HPDE6-E6E7 (cell line): ENCODE measurements around the gene DNMBP.
"Not testable (repeated sequence)": the region's sequence is repeated elsewhere in the genome, so short reads cannot be mapped to it uniquely, and the experiment has no call there.

Experiments used
- DNase-seq: peaks from one replicate; pipeline ENCODE4 v3.0.0; 2011; ENCODE audit warnings: missing footprints; ENCODE audit errors: extremely low spot score

Gene DNMBP

DNA sequence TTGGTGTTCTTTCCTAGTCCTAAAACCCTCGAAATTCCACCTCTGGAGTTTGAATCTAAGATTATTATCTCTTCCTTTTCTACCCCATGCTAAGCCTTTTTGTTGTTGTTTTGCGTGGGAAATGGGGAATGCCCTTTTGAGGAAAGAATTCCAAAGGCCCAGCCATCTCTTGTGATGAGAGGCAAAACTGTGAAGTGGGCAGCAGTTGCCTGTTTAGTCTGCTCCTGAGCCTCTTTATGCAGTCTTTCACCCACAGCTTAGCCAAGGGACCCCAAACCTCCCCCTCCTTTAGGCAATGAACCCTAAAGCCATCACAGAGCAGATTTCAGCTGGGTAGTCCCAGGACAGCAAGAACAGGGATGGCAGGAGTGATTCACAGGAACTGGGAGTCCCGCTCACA, 95.5 kb downstream of the DNMBP start:
- no peak for DNase-seq

DNA sequence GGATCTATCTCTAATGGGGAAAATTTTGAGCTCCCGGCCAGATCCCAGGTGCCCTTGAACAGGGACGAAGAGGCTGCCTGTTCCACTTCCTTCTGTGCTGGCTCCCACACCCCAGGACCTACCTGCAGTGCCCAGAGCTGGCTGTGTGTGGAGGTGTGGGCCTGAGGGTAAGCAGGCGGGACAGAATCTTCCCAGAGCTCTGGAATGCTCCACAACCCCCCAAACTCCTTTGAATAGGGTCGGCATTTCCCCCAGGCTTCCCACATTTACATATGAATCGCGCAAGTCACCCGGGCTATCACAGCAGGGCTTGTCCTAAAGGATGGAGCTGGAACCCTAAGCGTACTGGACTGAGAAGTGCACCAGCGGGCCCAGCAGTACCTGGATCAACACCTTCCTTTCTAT, 95.9 kb downstream of the DNMBP start:
- DNase-seq = no peak

DNA sequence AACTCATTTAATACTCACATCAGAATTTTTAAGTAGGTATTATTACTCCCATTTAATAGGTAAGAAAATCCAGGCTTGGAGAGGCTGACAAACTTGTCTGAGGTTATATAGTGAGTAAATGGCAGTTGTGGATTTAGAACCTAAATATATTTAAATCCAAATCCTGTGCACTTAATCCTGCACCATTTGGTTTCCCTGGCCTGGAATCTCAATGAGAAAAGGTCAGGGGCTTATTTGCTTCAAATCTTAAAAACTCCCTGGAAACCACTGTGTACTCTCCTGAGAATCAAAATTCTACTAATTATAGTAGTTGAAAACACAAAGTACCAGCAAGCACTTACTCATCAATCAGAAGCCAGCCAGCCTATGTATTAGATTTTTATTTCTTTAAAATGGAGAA, 97.7 kb downstream of the DNMBP start:
- no peak for DNase-seq

DNA sequence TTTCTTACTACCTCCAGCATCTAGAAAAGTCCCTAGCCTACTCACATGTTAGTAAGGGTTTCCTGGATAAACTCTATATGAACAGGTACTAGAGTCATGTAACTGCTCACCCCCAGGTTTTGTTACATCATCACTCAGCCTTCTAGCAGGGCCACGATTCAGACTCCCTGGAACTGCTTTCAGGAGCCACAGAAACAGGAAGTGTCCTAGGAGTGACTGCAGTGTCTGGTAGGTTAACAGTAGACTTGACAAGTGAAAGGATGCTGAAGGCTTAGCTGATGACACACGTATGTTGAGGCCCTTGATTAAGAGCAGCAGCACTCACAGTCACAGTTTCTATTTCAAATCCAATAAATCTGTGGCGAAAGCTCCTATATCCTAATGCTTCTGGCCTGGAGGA, 101.2 kb downstream of the DNMBP start:
- no peak for DNase-seq

DNA sequence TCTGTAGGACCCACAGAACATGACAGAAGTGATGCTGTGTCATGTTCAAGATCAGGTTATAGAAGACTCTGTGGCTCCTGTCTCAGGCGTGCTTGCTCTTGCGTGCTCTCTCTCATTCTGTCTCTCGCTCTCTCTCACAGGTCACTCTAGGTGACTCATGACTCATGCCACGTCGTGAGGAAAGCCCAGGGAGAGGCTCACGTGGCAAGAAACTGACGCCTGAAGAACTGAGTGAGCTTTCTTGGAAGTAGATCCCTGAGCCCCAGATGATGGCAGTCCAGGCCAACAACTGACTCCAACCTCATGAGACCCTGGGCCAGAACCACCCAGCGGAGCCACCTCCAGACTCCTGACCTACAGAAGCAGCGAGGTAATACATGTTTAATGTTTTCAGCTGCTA, 103.3 kb downstream of the DNMBP start:
- peak; percentile 91 for DNase-seq

DNA sequence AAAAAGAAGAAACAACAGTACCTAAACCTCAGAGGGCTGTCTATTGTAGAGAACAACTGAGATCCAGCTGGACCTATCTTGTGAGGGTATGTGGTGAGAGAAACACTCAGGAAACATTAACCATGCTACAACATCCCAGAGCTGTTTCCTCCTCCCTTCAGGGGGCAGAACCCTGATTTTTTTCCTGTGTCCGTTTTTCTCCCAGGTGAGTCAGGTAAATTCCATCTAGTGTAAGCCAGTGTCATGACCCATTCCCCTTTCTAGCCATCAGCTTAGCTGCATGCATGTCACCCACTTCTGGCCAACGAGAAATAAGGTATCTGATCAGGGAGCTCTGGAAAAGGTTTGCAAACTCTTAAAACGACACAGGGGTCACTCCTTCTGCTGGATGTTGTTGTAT, 103.8 kb downstream of the DNMBP start:
- peak; percentile 66 for DNase-seq

DNA sequence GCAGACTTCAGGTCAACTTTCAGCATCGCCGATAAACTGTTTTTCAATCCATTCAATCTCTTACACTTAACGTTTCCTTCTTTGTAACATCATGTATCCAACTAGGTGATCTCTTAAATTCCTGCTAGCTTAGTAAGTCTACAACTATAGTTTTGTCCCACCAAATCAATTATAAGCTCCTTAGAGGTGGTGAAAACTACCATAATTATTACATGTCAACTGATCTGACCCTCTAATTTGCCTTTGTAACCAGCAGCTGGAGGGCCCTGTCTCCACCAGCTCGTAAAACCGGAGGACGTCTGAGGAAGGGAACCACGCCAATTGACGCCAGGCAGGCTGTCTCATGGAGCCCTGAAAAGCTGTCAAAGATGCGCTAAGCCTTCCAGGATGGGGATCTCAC, 113.9 kb downstream of the DNMBP start:
- DNase-seq = no peak

DNA sequence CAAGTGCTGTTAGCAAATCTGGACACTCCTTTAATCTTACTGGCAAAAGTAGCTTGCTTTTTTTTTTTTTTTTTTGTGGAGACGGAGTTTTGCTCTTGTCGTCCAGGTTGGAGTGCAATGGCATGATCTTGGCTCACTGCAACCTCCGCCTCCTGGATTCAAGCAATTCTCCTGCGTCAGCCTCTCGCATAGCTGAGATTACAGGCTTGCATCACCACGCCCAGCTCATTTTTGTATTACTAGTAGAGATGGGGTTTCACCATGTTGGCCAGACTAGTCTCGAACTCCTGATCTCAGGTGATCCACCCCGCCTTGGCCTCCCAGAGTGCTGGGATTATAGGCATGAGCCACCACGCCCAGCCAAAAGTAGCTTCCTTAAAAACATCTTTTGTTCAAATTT, 114.7 kb downstream of the DNMBP start:
- DNase-seq = not testable (repeated sequence)

DNA sequence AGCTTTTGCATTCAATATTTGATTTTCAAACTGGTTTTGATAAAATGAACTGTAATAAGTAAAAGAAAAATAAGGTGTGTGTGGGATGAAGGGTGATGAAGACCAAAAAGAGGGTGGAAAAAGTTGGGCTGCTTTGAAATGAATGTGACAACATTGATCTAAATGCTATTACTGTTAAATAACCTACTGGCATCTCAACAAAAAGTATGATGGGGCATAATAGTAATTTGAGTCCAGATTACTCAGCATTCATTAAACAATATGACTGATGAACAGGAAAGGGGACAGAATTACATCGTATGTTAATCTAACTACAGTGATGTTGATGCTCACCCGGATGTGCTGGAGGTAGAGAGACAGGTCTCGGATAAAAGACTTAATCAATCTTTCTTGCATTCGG, 115.1 kb downstream of the DNMBP start:
- no peak for DNase-seq

DNA sequence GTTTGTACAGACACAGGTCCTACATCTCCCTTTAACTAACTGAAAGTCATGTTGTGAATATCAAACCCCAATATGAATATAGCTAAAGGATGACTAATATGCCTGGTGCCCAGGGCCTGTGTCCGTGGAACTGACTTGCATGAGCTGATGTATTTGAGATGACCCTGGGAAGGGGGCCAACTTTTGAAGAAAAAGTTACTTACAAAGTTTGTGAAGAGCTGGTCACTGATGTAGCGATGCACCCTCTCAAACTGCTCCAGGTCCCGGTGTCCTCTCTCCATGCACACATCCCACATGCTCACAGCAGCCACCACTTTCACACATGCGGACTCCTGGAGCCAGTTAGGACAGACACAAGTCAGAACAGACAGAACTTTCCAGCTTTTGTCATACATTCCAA, 121.1 kb downstream of the DNMBP start:
- no peak for DNase-seq

DNA sequence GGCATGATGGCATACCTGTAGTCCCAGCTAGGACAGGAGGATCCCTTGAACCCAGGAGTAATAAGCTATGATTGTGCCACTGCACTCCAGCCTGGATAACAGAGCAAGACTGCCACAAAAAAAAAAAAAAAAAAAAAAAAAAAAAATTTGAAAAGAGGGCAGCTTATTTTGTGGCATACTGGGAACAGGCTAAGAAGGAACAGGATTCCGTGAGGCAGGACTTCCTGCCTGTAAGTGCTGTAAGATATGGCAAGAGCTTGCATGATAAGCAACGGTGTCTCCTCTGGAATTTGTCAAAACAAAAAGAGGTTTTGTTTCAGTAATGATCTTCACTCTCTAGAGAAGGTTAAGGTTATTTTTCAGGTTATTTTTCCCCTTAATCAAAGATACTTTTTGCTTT, 126.2 kb downstream of the DNMBP start:
- no peak for DNase-seq

DNA sequence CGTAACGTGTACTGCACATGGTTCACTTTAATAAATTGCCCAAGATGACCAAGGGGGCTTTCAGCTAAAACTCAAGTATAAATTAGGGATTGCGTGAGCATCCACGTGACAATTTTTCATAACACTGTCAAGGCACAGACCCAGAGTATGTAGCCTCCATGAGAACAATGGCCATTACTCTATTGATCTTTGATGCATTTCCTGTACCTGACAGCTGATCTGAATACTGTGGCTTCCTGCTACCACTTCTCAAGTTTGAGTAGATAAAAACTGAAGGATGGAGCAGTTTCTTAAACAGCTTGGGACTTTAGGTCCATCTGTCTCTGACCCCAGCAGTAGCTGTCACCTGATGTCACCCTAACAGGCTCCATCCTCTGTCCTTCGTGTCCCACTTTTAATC, 128.4 kb downstream of the DNMBP start:
- no peak for DNase-seq

DNA sequence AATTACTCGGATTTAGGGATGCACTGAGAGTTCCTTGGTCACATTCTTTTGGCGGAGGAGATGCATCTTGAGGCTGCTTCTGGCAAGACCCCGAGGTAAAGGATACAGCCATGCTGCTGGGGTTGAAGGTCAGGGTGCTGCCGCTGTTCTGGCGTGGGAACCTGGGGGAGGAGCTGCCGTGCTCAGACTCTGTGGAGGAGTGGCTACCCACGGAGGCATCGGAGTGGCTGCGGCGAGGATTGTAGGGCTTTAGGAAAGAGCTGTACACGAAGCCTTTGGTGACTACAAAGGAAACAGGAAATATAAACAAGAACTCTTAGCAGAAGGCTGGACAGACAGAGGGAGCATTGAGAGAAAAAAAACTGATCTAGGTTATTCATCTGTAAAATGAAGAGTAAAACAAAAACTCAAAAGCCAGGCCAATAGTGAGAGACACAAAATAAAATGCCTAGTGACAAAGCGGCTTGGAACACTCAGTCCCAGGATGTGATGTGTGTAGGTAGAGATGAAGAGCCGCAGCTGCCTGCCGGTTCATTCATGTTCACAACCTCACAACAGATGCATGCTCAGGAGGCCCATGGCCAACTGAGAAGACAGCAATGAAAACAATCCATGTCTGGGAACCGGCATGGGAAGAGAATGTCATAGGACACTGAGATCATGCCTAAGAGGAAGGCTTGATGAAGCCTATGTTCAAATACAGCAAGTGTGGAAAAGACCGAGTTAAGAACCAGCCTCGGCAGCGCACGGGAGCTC, 129.5 kb downstream of the DNMBP start:
- no peak for DNase-seq

DNA sequence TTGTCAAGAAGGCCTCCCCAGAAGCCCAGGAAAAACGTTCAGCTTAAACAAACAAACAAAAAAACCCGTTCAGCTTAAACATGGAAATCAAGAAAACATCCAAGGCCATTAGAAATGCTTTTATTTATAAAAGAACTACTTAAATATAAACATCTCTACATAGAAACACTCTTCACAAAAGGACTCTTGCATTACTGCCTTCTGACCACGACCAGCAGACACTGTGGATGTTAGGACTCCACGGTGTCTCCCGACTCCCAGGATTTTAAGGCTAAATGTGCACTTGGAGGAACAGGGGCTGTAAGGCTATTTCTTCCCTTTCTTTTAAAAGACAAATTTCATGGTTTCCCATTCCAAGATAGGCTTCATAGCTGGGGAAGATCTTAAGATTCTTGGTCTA, 134.3 kb downstream of the DNMBP start:
- no peak for DNase-seq

DNA sequence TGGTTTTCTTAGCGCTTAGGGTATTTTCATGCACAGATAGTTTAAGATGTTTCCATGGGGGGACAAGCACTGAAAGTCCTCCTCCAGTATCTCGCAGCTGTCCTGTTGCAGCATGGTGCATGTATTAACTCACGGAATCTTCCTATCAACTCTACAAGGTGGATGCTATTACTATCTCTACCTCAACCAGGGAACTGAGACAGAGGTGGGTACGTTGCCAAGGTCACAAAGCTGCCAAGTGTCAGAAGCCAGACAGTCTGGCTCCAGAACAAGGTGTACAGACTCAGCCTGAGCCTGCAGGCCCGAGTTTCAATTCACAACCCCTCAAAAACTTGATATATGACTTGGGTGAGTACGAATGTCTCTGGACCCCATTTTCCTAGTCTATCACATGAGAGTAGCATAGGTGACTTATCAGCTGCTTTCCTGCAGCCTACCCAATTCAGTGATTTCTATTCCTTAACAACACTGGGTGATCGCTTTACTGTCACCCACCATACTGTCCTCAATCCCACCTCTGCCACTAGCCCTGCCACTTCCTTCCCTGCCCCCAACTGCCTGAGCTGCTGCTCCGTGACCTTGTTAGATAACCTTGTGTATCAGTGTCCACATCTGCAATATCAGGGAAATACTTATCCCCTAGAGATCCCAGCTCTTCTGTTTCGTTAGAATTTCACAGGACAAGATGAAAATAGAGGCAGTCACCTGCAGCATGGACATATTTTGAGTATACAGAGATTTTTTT, 135.2 kb downstream of the DNMBP start:
- no peak for DNase-seq

DNA sequence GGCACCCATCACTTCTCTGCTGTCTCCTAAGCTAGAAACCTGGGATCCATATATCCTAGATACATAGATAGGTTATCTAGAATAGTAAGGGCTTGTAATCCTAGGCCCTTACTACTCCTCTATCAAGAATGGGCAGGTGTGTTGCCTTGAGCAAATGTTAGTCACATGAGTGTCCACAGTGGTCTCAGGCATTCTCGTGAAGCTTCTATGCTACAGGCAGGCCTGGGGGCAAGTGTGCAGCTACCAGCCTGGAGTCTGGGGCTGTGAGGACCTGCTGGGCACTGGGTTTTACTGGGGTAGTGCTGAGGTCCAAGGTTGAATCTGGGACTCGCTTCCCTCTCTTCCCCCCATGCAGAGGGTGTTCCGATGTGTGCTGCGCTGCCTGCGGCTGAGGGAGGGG, 135.9 kb downstream of the DNMBP start:
- DNase-seq = no peak

DNA sequence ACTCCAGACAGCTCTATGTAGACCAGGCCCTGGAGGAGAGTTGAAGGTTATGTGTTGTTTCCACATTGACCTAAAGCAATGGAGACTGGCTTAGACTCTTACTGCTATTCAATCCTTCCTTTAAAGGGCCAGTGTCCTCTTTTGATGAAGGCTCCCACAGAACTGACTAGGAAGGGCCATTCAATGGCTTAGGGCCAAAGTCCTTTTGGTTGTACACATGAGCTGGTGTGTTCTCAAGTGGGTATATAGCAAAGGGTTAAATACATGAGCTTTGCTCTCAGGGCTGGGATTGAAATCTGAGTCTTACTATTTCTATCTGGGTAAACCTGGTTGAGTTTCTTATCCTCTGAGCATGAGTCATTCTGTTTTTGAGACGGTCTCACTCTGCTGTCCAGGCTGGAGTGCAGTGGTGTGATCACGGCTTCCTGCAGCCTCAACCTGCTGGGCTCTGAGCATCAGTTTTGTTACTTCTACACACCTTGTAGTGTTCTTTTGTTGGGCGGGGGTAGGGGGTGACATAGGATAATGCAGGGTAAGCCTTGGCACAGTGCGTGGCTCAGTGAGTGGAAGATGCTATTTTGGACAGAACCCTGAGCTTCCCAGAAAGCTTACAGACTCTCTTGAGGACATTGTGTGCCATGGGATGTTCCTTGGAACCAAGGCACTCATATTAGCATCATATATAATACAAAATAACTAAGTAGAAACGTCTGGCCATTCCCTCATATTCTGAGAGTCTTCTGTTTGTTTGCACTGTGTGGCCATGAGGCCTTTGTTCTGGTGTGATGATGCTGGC, 137.2 kb downstream of the DNMBP start:
- DNase-seq = no peak

DNA sequence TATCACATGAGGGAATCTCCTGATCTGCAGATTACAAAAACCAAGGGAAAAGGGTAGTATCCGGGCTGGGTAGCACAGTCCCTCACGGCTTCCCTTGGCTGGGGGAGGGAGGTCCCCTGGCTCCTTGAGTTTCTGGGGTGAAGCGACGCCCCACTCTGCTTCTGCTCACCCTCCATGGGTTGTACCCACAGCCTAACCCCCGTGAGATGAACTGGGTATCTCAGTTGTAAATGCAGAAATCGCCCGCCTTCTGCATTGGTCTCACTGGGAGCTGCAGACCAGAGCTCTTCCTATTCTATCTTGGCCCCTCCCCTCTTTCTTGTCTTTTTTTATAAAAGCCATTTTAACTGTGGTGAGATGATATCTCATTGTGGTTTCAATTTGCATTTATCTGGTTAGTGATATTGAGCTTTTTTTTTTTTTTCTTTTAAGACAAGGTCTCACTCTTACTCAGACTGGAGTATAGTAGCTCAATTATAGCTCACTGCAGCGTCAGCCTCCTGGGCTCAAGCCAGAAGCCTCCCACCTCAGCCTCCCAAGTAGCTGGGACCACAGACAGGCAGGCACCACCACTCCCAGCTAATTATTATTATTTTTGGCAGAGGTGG, 139.5 kb downstream of the DNMBP start:
- no peak for DNase-seq

DNA sequence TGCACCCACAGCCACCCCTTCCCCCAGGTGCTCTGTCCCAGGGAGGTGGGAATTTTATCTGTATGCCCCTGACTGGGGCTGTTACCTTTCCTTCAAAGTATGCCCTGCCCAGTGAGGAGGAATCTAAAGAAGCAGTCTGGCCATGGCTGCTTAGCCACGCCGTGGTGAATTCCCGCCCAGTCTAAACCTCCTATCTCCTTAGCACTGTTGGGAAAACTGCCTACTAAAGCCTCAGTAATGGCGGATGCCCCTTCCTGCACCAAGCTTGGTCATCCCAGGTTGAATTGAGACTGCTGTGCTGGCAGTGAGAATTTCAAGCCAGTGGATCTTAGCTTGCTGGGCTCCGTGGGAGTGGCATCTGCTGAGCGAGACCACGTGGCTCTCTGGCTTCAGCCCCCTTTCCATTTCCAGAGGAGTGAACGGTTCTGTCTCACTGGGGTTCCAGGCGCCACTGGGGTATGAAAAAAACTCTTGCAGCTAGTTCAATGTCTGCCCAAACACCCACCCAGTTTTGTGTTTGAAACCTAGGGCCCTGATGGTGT, 140.1 kb downstream of the DNMBP start:
- no peak for DNase-seq

DNA sequence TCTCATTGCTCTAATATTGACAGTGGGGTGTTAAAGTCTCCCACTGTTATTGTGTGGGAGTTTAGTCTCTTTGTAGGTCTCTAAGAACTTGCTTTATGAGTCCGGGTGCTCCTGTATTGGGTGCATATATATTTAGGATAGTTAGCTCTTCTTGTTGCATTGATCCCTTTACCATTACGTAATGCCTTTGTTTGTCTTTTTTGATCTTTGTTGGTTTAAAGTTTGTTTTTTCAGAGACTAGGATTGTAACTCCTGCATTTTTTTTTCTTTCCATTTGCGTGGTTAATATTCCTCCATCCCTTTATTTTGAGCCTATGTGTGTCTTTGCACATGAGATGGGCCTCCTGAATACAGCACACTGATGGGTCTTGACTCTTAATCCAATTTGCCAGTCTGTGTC, 142.5 kb downstream of the DNMBP start:
- DNase-seq = not testable (repeated sequence)

DNA sequence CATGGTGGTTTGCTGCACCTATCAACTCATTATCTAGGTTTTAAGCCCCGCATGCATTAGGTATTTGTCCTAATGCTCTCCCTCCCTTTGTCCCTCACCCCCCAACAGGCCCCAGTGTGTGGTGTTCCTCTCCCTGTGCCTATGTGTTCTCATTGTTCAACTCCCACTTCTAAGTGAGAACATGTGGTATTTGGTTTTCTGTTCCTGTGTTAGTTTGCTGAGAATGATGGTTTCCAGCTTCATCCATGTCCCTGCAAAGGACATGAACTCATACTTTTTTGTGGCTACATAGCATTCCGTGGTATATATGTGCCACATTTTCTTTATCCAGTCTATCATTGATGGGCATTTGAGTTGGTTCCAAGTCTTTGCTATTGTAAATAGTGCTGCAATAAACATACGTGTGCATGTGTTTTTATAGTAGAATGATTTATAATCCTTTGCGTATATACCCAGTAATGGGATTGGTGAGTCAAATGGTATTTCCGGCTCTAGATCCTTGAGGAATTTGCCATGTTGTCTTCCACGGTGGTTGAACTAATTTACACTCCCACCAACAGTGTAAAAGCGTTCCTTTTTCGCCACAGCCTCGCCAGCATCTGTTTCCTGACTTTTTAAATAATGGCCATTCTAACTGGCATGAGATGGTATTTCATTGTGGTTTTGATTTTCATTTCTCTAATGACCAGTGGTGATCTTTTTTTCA, 146.1 kb downstream of the DNMBP start:
- DNase-seq = not testable (repeated sequence)
